DMS53 treated with DMSO at 0.1 percent for 48 hours (cell line): ENCODE results near the gene ERP27.
A peak's percentile ranks its signal among the peaks of the same experiment; 100 is the strongest.

ENCODE experiments used
- DNase-seq: peaks from one replicate; lab custom pipeline; 2025; ENCODE audit not compliant: unreplicated experiment; lab: John Stamatoyannopoulos, UW

The ERP27 gene

DNA sequence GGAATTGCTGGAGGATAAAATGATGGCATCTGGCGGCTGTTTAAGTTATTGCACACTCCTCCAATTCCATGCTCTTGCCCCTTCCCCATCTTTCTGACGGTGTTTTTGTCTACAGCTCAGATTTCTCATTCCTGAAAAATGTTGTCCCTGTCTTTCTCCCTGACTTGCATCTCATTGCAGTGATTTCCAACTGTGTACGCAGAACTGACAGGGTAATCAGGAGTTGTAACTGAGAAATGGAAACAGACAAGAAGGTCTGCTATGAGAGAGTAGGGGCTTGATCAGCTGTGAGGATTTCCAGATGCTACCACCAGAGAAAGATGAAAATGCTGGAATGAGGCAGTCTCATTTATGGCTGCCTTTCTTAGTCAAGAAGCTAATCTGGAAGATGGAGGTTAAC is 1.3 kb downstream of the ERP27 start:
- no peak for DNase-seq

DNA sequence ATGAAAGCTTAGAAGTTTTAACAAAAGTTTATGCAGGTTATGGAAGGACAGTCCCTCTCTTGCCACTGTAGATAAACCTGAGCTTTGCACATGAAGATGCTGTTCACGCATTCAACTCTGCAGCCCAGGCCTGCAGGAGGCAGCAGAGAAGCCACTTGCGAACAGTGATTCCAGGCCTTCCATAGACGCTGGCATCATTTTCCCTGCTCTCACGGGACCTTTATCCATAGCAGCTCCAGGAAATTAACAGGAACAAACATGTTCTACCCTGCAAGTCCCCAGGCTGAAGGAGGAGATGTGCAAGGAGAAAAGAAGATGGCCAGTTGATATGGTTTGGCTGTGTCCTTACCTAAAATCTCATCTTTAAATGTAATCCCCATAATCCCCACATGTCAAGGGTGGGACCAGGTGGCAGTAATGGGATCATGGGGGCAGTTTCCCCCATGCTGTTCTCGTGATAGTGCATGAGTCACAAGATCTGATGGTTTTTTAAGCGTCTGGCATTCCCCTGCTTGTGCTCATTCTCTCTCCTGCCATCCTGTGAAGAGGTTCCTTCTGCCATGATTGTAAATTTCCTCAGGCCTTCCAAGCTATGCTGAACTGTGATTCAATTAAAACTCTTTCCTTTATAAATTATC is 2.0 kb downstream of the ERP27 start:
- peak; percentile 17 for DNase-seq

DNA sequence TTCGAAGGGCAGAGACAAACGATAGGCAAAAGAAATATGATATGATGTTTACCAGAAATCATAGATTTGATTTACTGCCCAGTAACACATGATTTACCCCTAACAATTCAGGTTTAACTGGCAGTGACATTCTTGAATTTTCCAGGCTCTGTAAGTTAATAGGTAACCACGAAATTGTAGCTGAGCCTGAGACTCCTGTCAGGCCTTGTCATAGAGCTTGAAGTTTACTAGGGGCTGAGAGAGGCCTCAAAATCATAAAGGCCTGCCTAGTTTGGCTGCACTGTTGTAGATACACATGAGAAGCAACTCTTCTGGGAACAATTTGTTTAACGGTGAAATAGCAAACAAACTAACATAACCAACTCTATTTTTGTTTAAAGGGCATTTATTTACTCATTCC is 3.3 kb downstream of the ERP27 start:
- peak; percentile 79 for DNase-seq

DNA sequence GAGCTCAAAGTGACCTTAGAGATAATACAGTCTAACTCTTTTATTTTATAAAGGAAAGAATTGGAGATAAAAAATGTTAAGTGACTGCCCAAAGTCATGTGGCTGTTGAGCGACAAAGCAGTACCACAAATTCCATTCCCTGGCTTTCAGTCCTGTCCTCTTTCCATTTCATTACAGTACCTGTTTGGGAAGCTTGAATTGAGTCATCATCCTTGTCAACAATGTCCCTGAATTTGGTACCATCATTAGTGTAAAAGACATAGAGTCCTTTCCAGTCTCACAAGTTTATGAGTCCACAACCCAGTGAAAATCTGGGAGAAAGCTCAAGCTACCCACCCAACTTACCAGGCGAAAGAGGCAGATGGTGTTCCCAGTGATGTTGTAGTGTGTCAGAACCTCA is 3.8 kb downstream of the ERP27 start:
- DNase-seq: peak; percentile 35

DNA sequence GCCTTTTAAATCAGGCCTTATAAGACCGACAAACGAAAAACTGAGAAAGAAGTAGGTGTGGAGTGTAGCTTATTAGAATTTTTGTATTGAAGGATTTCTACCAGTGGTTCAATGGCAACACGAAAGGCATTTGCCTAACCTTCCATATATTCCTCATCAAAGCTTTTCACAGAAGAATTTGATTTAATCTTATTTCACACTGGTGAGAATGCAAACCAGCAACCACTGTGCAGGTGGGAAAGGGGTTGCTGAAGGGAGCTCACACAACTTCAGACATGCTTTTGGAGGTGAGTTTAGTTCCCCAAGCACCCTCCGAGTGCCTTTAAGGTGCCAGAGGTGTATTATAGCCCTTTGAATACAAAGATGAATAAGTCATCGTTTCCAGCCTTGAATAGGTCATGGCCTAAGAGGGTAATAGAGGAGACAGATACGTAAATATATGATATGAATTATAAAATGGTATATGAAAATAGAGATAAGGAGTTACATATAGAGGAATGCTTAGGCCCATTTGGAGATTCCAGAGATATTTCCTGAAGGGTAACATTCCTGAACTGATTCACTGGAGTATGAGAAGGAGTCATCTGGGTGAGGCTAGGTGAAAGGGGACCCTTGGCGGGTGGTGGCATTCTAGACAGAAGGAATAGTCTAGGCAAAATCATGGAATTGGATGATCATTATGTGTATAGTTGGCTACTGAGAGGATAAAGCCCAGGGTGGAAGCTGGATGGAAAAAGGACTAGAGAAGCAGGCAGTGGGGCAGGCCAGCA is 6.4 kb downstream of the ERP27 start:
- DNase-seq: no peak

DNA sequence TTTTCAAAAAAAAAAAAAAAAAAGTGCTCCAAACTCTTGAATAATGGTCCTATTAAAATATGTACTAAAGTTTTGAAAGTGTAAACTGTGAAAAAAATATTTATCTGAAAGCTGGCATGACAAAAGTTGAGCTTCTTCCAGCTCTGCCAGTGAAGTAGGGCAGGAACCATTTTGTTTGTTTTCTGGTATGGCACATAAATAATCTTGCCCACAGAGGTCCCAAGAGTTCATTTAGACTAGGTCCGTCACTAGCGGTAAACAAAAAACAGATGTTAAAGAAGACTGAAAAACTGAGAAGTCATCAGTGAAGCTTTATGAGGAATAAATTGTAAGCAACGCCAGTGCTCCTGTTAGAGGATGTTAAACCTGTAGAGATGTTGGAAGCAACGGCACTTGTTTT is 7.0 kb downstream of the ERP27 start:
- DNase-seq: no peak

DNA sequence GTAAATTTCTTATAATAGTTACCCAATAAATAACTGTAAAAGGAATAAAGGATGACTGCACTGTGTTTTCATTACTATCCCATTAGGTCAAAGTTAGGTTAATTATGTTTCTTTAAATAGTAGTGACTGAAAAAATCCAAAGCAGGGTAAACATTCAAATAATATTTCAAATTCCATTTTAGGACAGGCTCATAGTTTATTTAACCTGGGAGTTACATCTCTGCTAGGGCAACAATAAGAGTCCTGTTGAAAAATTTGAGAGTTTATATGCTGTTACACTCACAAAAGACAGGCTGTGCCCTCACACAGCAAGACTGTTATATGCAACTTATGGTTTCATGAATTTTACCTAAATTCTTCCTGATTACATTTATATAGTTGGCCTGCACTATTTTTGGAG is 8.0 kb downstream of the ERP27 start:
- no peak for DNase-seq

DNA sequence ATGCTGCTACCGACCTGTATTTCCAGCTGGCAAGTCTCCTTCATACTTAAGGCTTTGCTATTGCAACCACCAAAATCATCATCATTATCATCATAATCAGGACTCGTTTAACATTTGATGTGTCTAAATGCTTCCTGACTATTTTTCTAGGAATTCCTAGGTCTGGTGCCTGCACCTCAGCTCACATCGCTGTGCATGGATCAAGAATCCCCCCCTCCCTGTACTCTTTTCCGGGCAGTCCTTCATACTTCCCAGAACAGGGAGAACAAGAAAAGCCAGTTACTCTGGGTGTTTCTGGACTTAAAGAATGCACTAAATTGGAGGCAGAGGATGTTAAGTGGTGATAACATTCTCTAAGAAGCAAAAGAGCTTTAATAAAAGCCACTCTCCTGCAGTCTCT is 9.4 kb downstream of the ERP27 start:
- peak; percentile 91 for DNase-seq

DNA sequence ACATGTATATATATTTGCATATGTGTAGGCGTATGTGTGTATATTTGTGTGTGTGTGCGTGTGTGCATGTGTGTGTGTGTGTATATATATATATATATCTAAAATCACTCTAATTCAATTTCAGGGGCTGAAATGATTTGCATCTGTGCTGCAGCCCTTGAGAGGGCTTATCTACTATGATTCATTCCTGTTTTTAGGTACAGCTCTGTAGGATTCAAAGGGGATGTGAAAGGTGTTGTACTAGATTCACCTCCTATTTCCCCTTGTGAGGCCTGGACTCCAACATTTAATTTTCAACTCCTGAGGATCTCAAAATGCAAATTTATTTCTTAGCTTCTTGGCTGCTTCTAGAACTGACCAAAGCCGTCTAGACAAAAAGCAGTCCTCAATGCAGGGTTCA is 11.1 kb downstream of the ERP27 start:
- DNase-seq: no peak

DNA sequence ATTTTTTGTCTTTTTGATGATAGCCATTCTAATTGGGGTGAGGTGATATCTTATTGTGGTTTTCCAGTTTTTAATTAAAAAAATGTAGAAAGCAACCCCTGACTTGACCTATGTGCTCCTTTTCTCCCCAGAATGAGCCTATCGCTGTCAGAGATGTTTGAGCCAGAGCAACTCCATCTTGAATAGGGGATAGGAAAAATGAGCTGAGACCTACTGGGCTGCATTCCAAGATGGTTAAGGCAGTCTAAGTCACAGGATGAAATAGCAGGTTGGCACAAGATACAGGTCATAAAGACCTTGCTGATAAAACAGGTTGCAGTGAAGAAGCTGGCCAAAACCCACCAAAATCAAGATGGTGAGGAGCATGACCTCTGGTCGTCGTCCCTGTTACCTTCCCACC is 13.8 kb downstream of the ERP27 start:
- DNase-seq: no peak

DNA sequence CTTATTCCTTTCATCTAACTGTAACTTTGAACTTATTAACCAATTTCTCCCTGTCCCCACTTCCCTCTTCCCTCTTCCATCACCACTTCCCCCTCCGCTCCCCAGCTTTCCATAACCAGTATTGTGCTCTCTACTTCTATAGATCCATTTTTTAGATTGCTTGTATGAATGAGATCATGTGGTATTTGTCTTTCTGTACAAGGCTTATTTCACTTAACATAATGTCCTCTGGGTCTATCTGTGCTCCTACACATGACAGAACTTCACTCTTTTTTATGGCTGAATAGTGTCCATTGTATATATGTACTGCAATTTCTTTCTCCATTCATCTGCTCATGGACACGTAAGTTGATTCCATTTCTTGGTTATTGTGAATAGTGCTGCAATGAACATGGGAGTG is 14.4 kb downstream of the ERP27 start:
- no peak for DNase-seq

DNA sequence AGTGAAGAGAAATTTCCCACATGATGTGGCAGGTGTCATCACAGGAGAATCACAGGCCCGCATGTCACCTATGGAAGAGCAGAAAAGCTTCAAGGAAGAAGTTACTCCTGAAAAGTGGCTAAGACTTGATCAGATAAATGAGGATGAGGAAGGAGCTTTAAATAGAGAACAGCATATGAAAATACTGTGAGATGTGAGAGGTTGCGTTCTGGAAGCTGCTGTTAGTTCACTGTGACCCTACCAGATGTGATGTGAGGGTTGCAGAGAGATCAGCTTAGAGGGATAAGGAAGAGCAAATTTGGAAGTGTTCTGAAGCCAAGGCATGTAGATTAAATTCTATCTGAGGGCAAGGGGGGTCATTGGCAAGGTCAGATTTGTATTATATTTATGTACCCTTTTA is 17.1 kb downstream of the ERP27 start:
- DNase-seq: no peak

DNA sequence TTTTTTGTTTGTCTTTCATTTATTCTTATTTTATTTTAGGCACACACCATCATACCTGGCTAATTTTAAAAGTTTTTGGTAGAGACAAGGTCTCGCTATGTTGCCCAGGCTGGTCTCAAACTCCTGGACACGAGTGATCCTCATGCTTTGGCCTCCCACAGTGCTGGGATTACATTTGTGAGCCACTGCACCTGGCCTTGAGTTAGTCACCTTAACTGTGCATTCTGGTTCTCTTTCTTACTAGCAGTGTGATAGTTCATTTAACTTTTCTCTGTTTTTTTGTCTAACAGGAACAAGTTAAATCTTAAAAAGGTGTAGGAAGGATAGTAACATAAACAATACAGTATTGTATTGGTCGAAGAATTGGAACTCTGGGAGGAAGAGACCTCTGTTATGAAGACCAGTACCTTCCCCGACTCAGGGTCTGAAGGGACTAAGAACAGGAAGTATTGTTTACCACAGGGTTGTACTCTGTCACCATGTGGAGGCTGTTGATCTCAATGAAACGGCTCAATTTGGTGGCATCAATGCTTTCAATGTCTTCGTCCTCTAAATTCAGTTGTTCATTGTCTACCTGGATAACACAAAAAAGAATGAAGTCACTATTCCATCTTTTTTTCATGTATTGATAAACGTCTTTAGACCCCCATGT is 17.7 kb downstream of the ERP27 start:
- DNase-seq: no peak

DNA sequence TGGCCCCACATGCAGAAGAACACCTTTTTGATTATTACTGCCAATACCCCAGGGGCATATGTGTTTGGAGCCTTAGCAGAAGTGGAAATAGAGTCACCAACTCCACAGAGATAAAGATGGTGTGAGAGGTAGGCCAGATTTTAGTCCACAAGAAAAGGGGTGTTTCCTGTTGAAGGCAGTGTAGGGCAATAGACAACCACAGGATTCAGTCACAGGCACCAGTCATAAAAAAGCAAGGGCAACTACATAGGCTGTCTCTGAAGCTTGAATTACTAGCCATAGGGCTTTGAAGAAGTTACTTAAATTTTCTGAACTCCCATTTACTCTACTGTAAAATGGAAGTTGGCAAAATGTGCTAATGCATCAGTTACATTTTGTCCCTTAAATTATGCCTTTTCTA is 18.9 kb downstream of the ERP27 start:
- no peak for DNase-seq

DNA sequence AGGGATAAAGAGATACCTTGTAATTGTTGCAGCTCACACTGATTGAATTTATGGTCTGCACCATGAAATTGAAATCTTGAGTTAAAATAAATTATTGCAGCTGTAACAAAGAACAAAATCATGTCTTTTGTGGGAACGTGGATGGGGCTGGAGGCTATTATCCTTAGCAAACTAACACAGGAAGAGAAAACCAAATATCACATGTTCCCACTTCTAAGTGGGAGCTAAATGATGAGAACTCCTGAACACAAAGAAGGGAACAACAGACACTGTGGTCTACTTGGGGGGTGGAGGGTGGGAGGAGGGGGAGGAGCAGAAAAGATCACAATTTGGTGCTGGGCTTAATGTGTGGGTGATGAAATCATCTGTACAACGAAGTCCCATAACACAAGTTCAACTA is 22.6 kb downstream of the ERP27 start:
- DNase-seq: no peak

DNA sequence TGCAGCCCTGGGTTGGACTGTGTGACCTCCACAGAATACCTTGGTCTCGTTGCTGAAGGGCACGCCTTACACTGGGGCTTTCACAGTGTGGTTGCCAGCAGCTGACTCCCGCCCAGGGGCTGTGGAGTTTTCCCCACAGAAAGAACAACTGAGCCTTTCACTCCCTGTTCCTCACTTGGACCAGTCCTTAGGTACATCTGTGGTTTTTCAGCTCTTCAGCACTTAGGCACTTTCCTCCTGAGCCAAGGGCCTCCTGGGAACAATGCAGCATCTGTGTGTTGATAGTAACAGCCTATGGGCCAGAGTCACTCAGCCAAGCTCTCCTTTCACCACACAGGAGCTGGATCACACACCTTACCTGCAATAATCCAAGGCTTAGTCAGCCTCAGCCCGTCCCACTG is 25.0 kb downstream of the ERP27 start:
- no peak for DNase-seq

DNA sequence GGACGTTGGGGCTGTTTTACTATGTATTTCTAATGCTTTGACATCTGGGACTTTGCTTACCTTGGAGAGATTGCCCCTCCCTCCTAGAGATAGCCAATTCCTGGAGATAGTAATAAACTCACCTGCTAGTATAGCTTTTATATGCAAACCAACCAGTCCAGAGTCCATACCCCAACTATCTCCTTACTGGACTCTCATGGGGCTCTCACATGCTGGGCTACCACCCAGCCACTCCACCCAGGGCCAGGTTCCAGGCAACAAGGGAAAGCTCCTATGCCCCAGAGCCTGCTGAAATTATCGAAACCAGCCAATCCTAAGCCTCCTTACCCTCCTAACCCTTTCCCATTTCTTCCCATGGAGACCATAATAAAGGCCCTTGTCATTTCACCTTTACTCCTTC is 27.2 kb downstream of the ERP27 start:
- DNase-seq: no peak

DNA sequence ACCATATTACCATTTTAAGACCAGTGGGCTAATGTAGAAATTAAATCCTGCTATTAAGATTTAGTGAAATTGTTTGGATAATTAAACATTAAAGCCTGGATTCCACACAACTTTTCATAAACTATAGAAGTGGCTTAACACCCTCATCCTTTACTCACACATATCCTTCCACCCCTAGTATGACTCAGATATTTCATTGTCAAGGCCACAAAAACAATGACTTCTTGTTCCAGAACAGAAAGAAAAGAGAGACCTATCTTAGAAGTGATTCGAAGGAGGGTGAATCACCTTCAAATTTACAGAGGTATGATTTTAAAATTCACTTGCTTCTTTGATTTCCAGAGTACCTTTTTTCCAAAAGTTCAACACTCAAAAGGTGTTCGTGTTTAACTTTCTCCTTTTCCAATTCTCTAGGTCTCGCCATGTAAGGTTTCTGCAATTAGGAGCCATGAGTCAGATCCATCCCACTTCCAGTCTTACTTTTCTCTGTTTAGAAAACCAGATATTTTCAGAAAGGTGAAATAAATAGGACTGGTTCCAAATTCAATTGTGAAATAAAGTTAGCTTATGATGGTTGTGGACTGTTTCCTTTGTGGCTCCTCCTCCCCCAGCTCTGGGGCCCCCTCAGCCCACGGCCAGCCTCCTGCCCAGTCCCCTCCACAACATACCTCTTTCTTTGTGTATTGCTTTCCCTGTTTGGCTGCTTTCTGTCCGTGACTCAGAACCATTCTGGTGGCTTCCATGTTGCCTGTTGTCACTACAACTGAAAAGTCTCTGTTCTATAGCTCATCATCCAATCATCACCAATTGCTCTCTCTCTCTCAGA is 28.0 kb downstream of the ERP27 start:
- no peak for DNase-seq

DNA sequence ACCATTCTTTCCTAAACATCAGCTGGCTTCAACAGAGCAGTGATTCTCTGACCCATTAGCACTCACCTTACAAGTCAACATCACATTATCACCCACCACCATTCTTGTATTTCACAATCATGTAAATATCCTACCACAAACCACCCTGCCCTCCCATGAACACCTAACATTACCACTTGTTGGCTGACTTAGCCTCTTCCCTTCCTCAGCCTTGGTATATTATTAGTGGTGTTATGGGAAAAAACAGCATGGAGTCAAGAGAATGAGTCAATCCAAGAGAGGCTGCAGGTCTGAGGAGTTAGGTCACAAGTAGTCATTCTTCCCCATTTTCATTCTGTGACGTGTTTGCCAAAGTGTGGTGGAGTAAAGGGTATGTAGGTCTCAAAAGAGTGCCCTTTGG is 30.4 kb downstream of the ERP27 start:
- DNase-seq: no peak

DNA sequence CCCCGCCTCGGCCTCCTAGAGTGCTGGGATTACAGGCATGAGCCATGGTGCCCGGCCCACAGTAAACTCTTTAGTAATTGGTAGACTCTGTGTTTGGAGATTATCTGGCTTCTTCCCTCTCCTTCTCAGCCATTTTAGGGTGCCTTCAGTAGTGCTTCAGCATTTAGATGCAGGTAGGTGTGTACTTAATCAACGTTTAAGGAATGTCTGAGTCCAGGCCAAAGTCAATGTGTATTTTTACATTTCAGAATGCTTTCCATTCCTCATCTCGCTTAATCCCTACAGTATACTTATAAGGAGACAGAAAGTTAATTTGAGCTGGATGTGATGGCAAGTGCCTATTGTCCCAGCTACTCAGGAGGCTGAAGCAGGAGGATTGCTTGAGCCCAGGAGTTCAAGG is 32.2 kb downstream of the ERP27 start:
- DNase-seq: no peak

DNA sequence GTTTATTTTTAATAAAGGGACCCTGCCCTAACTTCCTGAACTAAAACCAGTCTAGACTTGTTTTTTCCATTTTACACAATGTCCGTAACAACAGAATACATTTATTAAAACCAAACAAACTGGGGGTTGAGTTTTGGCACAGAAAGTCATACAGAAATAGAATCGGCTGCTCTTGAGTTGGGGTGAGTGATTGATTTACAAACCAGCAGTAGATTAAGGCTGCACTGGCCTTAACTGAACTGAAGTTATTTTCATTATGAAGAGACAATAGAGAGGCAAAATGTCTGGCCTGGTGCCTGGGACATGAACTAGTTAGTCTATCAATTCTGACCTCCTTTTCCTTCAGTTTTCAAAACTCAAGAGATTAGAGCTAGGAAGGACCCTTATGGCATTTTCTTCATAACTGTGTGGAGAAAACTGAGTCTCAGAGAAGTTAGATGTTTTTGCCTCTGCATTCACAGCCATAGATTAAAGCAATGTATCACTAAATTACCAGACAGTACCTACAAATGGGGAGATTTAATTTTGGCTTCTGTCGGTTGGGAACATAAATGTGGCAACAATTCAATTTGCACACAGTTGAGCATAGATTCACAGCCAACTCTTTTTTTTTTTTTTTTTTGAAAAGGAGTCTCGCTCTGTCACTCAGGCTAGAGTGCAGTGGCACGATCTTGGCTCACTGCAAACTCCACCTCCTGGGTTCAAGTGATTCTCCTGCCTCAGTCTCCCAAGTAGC is 32.9 kb downstream of the ERP27 start:
- no peak for DNase-seq
